IMR-90 (cell line): ENCODE data around the gene SELENOP. TPM values are rescaled to one million over a fixed set of nuclear protein-coding genes. Genes with fewer than 3 reads are reported as not detected.

Experiments used
- ATAC-seq: fragments of 200-7000 bp; cut with Tn5 transposase; 2 replicates; pipeline ENCODE4 v1.9.1; 2020; ENCODE audit warnings: low read depth, mild to moderate bottlenecking, moderate library complexity
- BruUV-seq: library from RNA; stranded (reverse); fragments of 400-500 nt; replicated peaks from 2 replicates; lab custom pipeline; 2021; lab: Mats Ljungman, UMichigan
- CTCF ChIA-PET: fragments of 300-600 bp; formaldehyde crosslinking; extraction: SDS; loops from one replicate; lab custom pipeline; 2021; ENCODE audit warnings: antibody characterized with exemption; lab: Yijun Ruan, JAX
- POLR2A ChIA-PET: fragments of 300-600 bp; sonication (Branson Sonifier 250); formaldehyde crosslinking; loops from one replicate; lab custom pipeline; 2022; ENCODE audit warnings: antibody characterized with exemption; ENCODE audit not compliant: unreplicated experiment; lab: Charles Lee
- DNase-seq: peaks from one replicate; pipeline ENCODE4 v3.0.0; 2013
- H2AFZ ChIP-seq: replicated peaks from 2 replicates; pipeline ENCODE3; 2013; ENCODE audit warnings: low read length, mild to moderate bottlenecking; ENCODE audit not compliant: poor library complexity
- H2AK5ac ChIP-seq: 2 replicates; pipeline ENCODE4 v1.6.1; 2013; ENCODE audit warnings: low read depth, low read length, inconsistent platforms
- H2AK9ac ChIP-seq: replicated peaks from 2 replicates; pipeline ENCODE3; 2013; ENCODE audit warnings: mild to moderate bottlenecking, low read depth, low read length, moderate library complexity; ENCODE audit not compliant: poor library complexity
- H2BK120ac ChIP-seq: 2 replicates; pipeline ENCODE4 v1.6.1; 2013; ENCODE audit warnings: low read depth, low read length, inconsistent platforms
- H2BK15ac ChIP-seq: 3 replicates; pipeline ENCODE4 v1.6.1; 2013; ENCODE audit warnings: low read depth, low read length, inconsistent platforms
- H2BK20ac ChIP-seq: 2 replicates; pipeline ENCODE4 v1.6.1; 2013; ENCODE audit warnings: low read depth, mild to moderate bottlenecking, inconsistent platforms, low read length, moderate library complexity
- H2BK5ac ChIP-seq: 2 replicates; pipeline ENCODE4 v1.6.1; 2013; ENCODE audit warnings: mild to moderate bottlenecking, low read depth, low read length, inconsistent platforms; ENCODE audit not compliant: poor library complexity, severe bottlenecking
- H3K14ac ChIP-seq: replicated peaks from 2 replicates; pipeline ENCODE4 v1.6.1; 2013; ENCODE audit warnings: low read depth, low read length, inconsistent platforms
- H3K18ac ChIP-seq: 2 replicates; pipeline ENCODE4 v1.6.1; 2013; ENCODE audit warnings: low read depth, low read length, control low read depth
- H3K23ac ChIP-seq: 2 replicates; pipeline ENCODE4 v1.6.1; 2013; ENCODE audit warnings: low read depth, low read length, inconsistent platforms
- H3K27ac ChIP-seq: 2 replicates; pipeline ENCODE4 v1.5.1; 2013; ENCODE audit warnings: mild to moderate bottlenecking, control low read depth, low read length; ENCODE audit not compliant: insufficient read depth
- H3K27me3 ChIP-seq: 2 replicates; pipeline ENCODE4 v1.6.1; 2013; ENCODE audit warnings: low read length; ENCODE audit not compliant: control insufficient read depth, insufficient read depth
- H3K36me3 ChIP-seq: 2 replicates; pipeline ENCODE4 v1.6.1; 2013; ENCODE audit warnings: low read length, mixed read lengths; ENCODE audit not compliant: control insufficient read depth, insufficient read depth
- H3K4ac ChIP-seq: 2 replicates; pipeline ENCODE4 v1.6.1; 2013; ENCODE audit warnings: low read depth, low read length, inconsistent platforms
- H3K4me1 ChIP-seq: 2 replicates; pipeline ENCODE4 v1.6.1; 2013; ENCODE audit warnings: low read length, mixed read lengths; ENCODE audit not compliant: control insufficient read depth, insufficient read depth
- H3K4me2 ChIP-seq: 2 replicates; pipeline ENCODE4 v1.6.1; 2013; ENCODE audit warnings: low read depth, mild to moderate bottlenecking, control low read depth, low read length, moderate library complexity
- H3K4me3 ChIP-seq: 2 replicates; pipeline ENCODE4 v1.5.1; 2013; ENCODE audit warnings: low read depth, mild to moderate bottlenecking, control low read depth, low read length, moderate library complexity; ENCODE audit not compliant: insufficient read depth
- H3K56ac ChIP-seq: 2 replicates; pipeline ENCODE4 v1.6.1; 2013; ENCODE audit warnings: low read length, inconsistent platforms; ENCODE audit not compliant: insufficient read depth; ENCODE audit errors: extremely low read depth
- H3K79me1 ChIP-seq, 2 experiments: 2 replicates each; pipeline ENCODE4 v1.6.1; 2013; ENCODE audit warnings: low read length in 2 of 2, inconsistent platforms in 1 of 2, low read depth in 1 of 2
- H3K9ac ChIP-seq: 2 replicates; pipeline ENCODE4 v1.6.1; 2013; ENCODE audit warnings: low read depth, low read length, control low read depth
- H3K9me1 ChIP-seq: 2 replicates; pipeline ENCODE4 v1.6.1; 2013; ENCODE audit warnings: low read length, inconsistent platforms; ENCODE audit not compliant: insufficient read depth
- H3K9me3 ChIP-seq: 2 replicates; pipeline ENCODE4 v1.6.1; 2013; ENCODE audit warnings: low read length; ENCODE audit not compliant: control insufficient read depth, insufficient read depth
- H4K20me1 ChIP-seq: 2 replicates; pipeline ENCODE4 v1.6.1; 2013; ENCODE audit warnings: low read length, inconsistent platforms; ENCODE audit not compliant: insufficient read depth
- H4K5ac ChIP-seq: 2 replicates; pipeline ENCODE4 v1.6.1; 2013; ENCODE audit warnings: mild to moderate bottlenecking, low read depth, low read length, control low read depth
- H4K8ac ChIP-seq, 2 experiments: 2 replicates each; pipeline ENCODE4 v1.6.1; 2013; ENCODE audit warnings: low read depth in 2 of 2, low read length in 2 of 2, control low read depth in 1 of 2, inconsistent platforms in 1 of 2
- H4K91ac ChIP-seq: 2 replicates; pipeline ENCODE4 v1.6.1; 2013; ENCODE audit warnings: low read depth, low read length, inconsistent platforms; ENCODE audit not compliant: insufficient read depth
- BHLHE40 ChIP-seq: fragments of 150-350 bp; IDR thresholded peaks from 2 replicates; pipeline ENCODE4 v1.6.1; 2016; ENCODE audit warnings: mild to moderate bottlenecking, low read depth, low read length
- CHD1 ChIP-seq: IDR thresholded peaks from 2 replicates; pipeline ENCODE4 v1.6.1; 2012; ENCODE audit warnings: low read depth, low read length, improper control_type of control experiment
- CTCF ChIP-seq: conservative IDR thresholded peaks from 2 replicates; pipeline ENCODE4 v1.5.1; 2012; ENCODE audit warnings: mild to moderate bottlenecking, low read depth, low read length, improper control_type of control experiment
- FOS ChIP-seq: fragments of 150-350 bp; IDR thresholded peaks from 2 replicates; pipeline ENCODE4 v1.6.1; 2016; ENCODE audit warnings: low read depth, low read length
- MAFK ChIP-seq: IDR thresholded peaks from 2 replicates; pipeline ENCODE4 v1.6.1; 2012; ENCODE audit warnings: low read depth, low read length, improper control_type of control experiment
- MAZ ChIP-seq: IDR thresholded peaks from 2 replicates; pipeline ENCODE4 v1.6.1; 2012; ENCODE audit warnings: low read depth, mild to moderate bottlenecking, low read length, improper control_type of control experiment, moderate library complexity, borderline replicate concordance
- MXI1 ChIP-seq: IDR thresholded peaks from 2 replicates; pipeline ENCODE4 v1.6.1; 2012; ENCODE audit warnings: low read depth, mild to moderate bottlenecking, low read length, moderate library complexity, borderline replicate concordance
- NFE2L2 ChIP-seq: fragments of 150-350 bp; IDR thresholded peaks from 2 replicates; pipeline ENCODE4 v1.6.1; 2016; ENCODE audit warnings: low read depth, mild to moderate bottlenecking, low read length
- POLR2A ChIP-seq: IDR thresholded peaks from 2 replicates; pipeline ENCODE4 v1.6.1; 2012; ENCODE audit warnings: mild to moderate bottlenecking, low read depth, low read length
- RCOR1 ChIP-seq: IDR thresholded peaks from 2 replicates; pipeline ENCODE4 v1.6.1; 2012; ENCODE audit warnings: mild to moderate bottlenecking, low read length, improper control_type of control experiment; ENCODE audit not compliant: insufficient replicate concordance
- SMC3 ChIP-seq: fragments of 150-350 bp; IDR thresholded peaks from 2 replicates; pipeline ENCODE4 v1.6.1; 2016; ENCODE audit warnings: low read depth, mild to moderate bottlenecking, antibody characterized with exemption, low read length, moderate library complexity
- USF2 ChIP-seq: fragments of 150-350 bp; IDR thresholded peaks from 2 replicates; pipeline ENCODE4 v1.6.1; 2017; ENCODE audit warnings: mild to moderate bottlenecking, antibody characterized with exemption, low read length, low read depth
- WGBS, 2 experiments: methylation state at CpG; one replicate each; pipeline versions ENCODE4 v1.1.5 to v1.1.7; 2013; ENCODE audit warnings: missing lambda C conversion rate in 2 of 2; ENCODE audit not compliant: insufficient read length in 1 of 2; ENCODE audit errors: extremely low coverage in 2 of 2; 5-methylcytosine and 5-hydroxymethylcytosine counted together
- dilution Hi-C: fragments of 300-500 bp; cut with HindIII; formaldehyde crosslinking; loops from one replicate; pipeline ENCODE4 v1.14.3; 2018; ENCODE audit warnings: low sequenced_read_pairs; ENCODE audit not compliant: unreplicated experiment
- in situ Hi-C: fragments of 300-500 bp; cut with MboI; formaldehyde crosslinking; loops from 3 replicates; pipeline ENCODE4 v1.14.3; 2019; ENCODE audit warnings: low sequenced_read_pairs, inconsistent platforms, mixed read lengths
- intact Hi-C: fragments of 100-400 bp; cut with micrococcal nuclease; formaldehyde crosslinking; loops from 2 replicates; pipeline ENCODE4 v1.10.0; 2022
- polyA plus RNA-seq, 3 experiments: library from polyadenylated mRNA; depleted of rRNA; stranded (reverse); fragments of >200 nt; gene quantifications; 2 replicates each; pipeline ENCODE4 v1.2.3, GENCODE V29; 2012; ENCODE audit warnings: low replicate concordance in 1 of 3
- total RNA-seq: library from RNA; depleted of rRNA; stranded (reverse); fragments of >200 nt; gene quantifications from 2 replicates; pipeline ENCODE4 v1.2.3, GENCODE V29; 2012
- TF ChIP-seq, protein P1 (sequence below): fragments of 150-350 bp; IDR thresholded peaks from 2 replicates; pipeline ENCODE4 v1.6.1; 2016; ENCODE audit warnings: low read depth, mild to moderate bottlenecking, low read length, moderate library complexity, borderline replicate concordance

The SELENOP gene
- total and polyA plus RNA-seq, 2 of the 4 experiments (the other 2 are of a cell fraction): 0.55 to 1.1 TPM

GRCh38 chr5:42808888-42809611, 2.6 kb downstream of the SELENOP start:
- Histone ChIP-seq H3K79me1 (no peaks in the 10 kb centered on the region), H3K4ac (no peak overlapping the region), H3K56ac (no peak overlapping the region), H3K4me1 (no peaks in the 10 kb centered on the region), H2BK20ac (no peak overlapping the region), H3K23ac (no peak overlapping the region), H2AFZ (no peak overlapping the region), H2BK120ac (no peak overlapping the region), H3K4me3 (no peak overlapping the region), H4K20me1 (no peaks in the 10 kb centered on the region), H2BK5ac (no peak overlapping the region), H3K14ac (no peak overlapping the region), H3K9me3 (no peaks in the 10 kb centered on the region), H3K27me3 (no peaks in the 10 kb centered on the region), H2AK5ac (no peak overlapping the region), H3K18ac (no peak overlapping the region), H4K5ac (no peak overlapping the region), H2AK9ac (no peak overlapping the region), H3K36me3 (no peaks in the 10 kb centered on the region), H2BK15ac (no peak overlapping the region), H4K91ac (no peak overlapping the region), H3K27ac (no peak overlapping the region), H3K9ac (no peak overlapping the region), H3K9me1 (no peaks in the 10 kb centered on the region), H3K4me2 (no peak overlapping the region), H4K8ac (no peak overlapping the region)
- ChIA-PET POLR2A (no interaction called here), CTCF (no interaction called here)
- no TSS peak for BruUV-seq
- no peak for ATAC-seq
- no peak for DNase-seq
- TF ChIP-seq MAFK (no peak), SMC3 (no peak), FOS (no peak), MXI1 (no peak), MAZ (no peak), POLR2A (no peak), BHLHE40 (no peak), CHD1 (no peak), NFE2L2 (no peak), RCOR1 (no peak), USF2 (no peak), CTCF (no peak)
- TF ChIP-seq, protein P1, sequence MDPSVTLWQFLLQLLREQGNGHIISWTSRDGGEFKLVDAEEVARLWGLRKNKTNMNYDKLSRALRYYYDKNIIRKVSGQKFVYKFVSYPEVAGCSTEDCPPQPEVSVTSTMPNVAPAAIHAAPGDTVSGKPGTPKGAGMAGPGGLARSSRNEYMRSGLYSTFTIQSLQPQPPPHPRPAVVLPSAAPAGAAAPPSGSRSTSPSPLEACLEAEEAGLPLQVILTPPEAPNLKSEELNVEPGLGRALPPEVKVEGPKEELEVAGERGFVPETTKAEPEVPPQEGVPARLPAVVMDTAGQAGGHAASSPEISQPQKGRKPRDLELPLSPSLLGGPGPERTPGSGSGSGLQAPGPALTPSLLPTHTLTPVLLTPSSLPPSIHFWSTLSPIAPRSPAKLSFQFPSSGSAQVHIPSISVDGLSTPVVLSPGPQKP: no peak
- dilution Hi-C loops: no loop called here
- WGBS, 2 experiments: no CpG with 5 or more reads among the region's 4 CpGs
- intact Hi-C loops: no loop called here
- in situ Hi-C loops: no loop called here
